HFFc6 (cell line): Measurements from ENCODE around the gene CALHM5. TPM values are rescaled to one million over a fixed set of nuclear protein-coding genes. Genes with fewer than 3 reads are reported as not detected.

Experiments
- DNase-seq: peaks from one replicate; pipeline ENCODE4 v3.0.0-alpha.2; 2018
- H3K27ac Mint-ChIP-seq: 2 replicates; pipeline ENCODE4 v1.8.0; 2020; ENCODE audit warnings: mild to moderate bottlenecking, mixed read lengths
- H3K27me3 Mint-ChIP-seq: 2 replicates; pipeline ENCODE4 v1.8.0; 2021; ENCODE audit warnings: mild to moderate bottlenecking, moderate library complexity, mixed read lengths; ENCODE audit not compliant: insufficient read depth
- H3K36me3 Mint-ChIP-seq: 2 replicates; pipeline ENCODE4 v1.8.0; 2021; ENCODE audit warnings: low read depth, mixed read lengths
- H3K4me1 Mint-ChIP-seq: 2 replicates; pipeline ENCODE4 v1.8.0; 2020; ENCODE audit warnings: low read depth, mixed read lengths
- H3K4me3 Mint-ChIP-seq: 2 replicates; pipeline ENCODE4 v1.8.0; 2020; ENCODE audit warnings: mild to moderate bottlenecking, moderate library complexity, mixed read lengths
- H3K9me3 Mint-ChIP-seq: 2 replicates; pipeline ENCODE4 v1.8.0; 2020; ENCODE audit warnings: mild to moderate bottlenecking, mixed read lengths
- total RNA-seq, 6 experiments: library from RNA; stranded (reverse); fragmentation: NEBNext Ultra II Directional; extraction: Animal tissue kit (Norgen Biotek cat#: 25700); gene quantifications; 2 replicates in 1 of 6; 3 replicates in 5 of 6; pipeline ENCODE4 v1.2.3, GENCODE V29; 2021
- TF ChIP-seq, protein P1 (sequence below): fragments of 200-600 bp; sonication (generic); IDR thresholded peaks from 2 replicates; pipeline ENCODE4 v1.5.0; 2021; ENCODE audit warnings: antibody characterized with exemption, mild to moderate bottlenecking

Gene CALHM5
- total RNA-seq, 6 experiments from 2014 or later: 1.9 to 5.6 (median 4.5) TPM

DNA sequence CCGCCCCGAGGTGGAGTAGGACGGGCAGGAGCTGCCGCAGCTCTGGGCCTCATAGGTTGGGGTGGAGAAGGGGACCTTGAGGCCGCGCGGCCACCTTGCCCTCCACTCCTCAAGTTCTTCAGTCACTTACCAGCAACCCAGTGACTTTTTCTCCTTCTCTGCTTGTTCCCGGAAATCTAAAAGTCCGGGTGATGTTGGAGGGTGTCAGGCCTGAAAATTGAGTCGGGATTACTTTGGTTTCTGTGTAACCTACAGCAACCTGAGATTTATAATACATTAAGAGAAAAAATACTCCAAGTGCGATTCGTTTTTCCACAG is 60.2 kb downstream of the CALHM5 start:
- Mint-ChIP-seq H3K27me3 (peaks cover 4% of the 10 kb centered on the region), H3K27ac (peak overlapping the region; percentile 99), H3K9me3 (no peaks in the 10 kb centered on the region), H3K4me3 (peak overlapping the region; percentile 100), H3K4me1 (peaks cover 71% of the 10 kb centered on the region), H3K36me3 (peaks cover 37% of the 10 kb centered on the region)
- TF ChIP-seq, protein P1, sequence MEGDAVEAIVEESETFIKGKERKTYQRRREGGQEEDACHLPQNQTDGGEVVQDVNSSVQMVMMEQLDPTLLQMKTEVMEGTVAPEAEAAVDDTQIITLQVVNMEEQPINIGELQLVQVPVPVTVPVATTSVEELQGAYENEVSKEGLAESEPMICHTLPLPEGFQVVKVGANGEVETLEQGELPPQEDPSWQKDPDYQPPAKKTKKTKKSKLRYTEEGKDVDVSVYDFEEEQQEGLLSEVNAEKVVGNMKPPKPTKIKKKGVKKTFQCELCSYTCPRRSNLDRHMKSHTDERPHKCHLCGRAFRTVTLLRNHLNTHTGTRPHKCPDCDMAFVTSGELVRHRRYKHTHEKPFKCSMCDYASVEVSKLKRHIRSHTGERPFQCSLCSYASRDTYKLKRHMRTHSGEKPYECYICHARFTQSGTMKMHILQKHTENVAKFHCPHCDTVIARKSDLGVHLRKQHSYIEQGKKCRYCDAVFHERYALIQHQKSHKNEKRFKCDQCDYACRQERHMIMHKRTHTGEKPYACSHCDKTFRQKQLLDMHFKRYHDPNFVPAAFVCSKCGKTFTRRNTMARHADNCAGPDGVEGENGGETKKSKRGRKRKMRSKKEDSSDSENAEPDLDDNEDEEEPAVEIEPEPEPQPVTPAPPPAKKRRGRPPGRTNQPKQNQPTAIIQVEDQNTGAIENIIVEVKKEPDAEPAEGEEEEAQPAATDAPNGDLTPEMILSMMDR: no peak
- no peak for DNase-seq

DNA sequence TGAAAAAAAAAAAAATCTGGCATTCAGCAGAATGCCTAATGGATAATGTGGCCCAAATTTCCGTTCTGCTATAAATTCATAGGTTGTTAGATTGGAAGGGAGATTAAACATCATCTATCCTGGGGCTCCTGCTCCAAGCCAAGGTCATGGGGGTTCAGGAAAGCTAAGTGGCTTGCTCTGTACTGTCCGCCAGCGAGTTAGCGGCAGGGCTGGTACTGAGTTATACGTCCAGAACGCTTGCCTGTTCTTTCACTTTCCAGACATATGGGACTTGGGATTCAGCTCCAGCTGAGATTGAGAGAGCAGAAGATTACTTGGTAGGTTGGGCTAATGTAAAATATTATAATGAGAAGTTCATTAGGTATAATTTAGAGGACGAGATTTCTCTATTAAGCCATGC is 60.7 kb downstream of the CALHM5 start:
- peak overlapping the region; percentile 99 for H3K27ac Mint-ChIP-seq
- peaks cover 69% of the 10 kb centered on the region for H3K4me1 Mint-ChIP-seq
- no peaks in the 10 kb centered on the region for H3K9me3 Mint-ChIP-seq
- H3K4me3 Mint-ChIP-seq: peak overlapping the region; percentile 100
- peaks cover 42% of the 10 kb centered on the region for H3K36me3 Mint-ChIP-seq
- peak; percentile 13 for DNase-seq
- H3K27me3 Mint-ChIP-seq: peaks cover 4% of the 10 kb centered on the region
- TF ChIP-seq, protein P1: no peak

Other genes with a start within 250 kb of the CALHM5 start
- 100 to 1,000 TPM; 106 to 132 (median 114) TPM for gene TSPYL1, start 231.7 kb upstream of the CALHM5 start, total RNA-seq
- 100 to 1,000 TPM in 3 of 6 experiments, 10 to 100 TPM in 3; 86.7 to 110 (median 94.9) TPM for gene DSE, start 140.7 kb upstream of the CALHM5 start, total RNA-seq
- gene CALHM6, start 50.3 kb upstream of the CALHM5 start, total RNA-seq: 1 to 10 TPM in 2 of 6 experiments, under 1 TPM in 2, not detected in 2; 0.31 to 2.1 (median 1.0) TPM
- gene TRAPPC3L, start 34.0 kb downstream of the CALHM5 start, total RNA-seq: under 1 TPM; 0.15 to 0.45 (median 0.32) TPM
- under 1 TPM in 3 of 6 experiments, not detected in 3; 0.24 to 0.31 (median 0.27) TPM for gene CALHM4, start 42.1 kb downstream of the CALHM5 start, total RNA-seq
- 10 to 100 TPM; 77.9 to 90.4 (median 86.5) TPM for gene RWDD1, start 59.9 kb downstream of the CALHM5 start, total RNA-seq
- under 1 TPM; 0.07 to 0.37 (median 0.15) TPM for gene RSPH4A, start 104.8 kb downstream of the CALHM5 start, total RNA-seq
- 10 to 100 TPM in 1 of 6 experiments, 1 to 10 TPM in 5; 7.7 to 10.2 (median 9.0) TPM for gene ZUP1, start 157.1 kb downstream of the CALHM5 start, total RNA-seq
- gene KPNA5, start 169.6 kb downstream of the CALHM5 start, total RNA-seq: 1 to 10 TPM; 6.7 to 9.7 (median 8.8) TPM